Stomach (tissue), 4 donors: ENCODE measurements around the gene SH3BP2.

Experiments
- CTCF ChIP-seq, 7 experiments: fragments of 450-650 bp in 4 of 7; fragments of 200-600 bp in 3 of 7; sonication (generic) in 3 of 7; IDR thresholded peaks; one replicate each; pipeline ENCODE4 v1.5.1; 2016 to 2019; ENCODE audit warnings: antibody characterized with exemption in 7 of 7, control low read depth in 2 of 7, mild to moderate bottlenecking in 1 of 7
- POLR2A ChIP-seq, 4 donors: fragments of 450-650 bp; IDR thresholded peaks; one replicate each; pipeline ENCODE4 v1.6.1; 2016; ENCODE audit warnings: antibody characterized with exemption in 4 of 4, control low read depth in 2 of 4, mild to moderate bottlenecking in 1 of 4, moderate library complexity in 1 of 4
- POLR2AphosphoS5 ChIP-seq, 3 donors: sonication (generic); formaldehyde crosslinking; IDR thresholded peaks; one replicate each; pipeline ENCODE4 v1.6.1; 2016; ENCODE audit warnings: antibody characterized with exemption in 3 of 3

GRCh38 chr4:2817701-2818350 is 24.9 kb downstream of the SH3BP2 start:
- no peak for TF ChIP-seq CTCF (IDR thresholded peaks at IDR 0.05)
- TF ChIP-seq POLR2AphosphoS5 (IDR thresholded peaks at IDR 0.05): no peak
- no peak for TF ChIP-seq POLR2A (IDR thresholded peaks at IDR 0.05)
